ENCODE measurements around the gene EZR. TPM values are rescaled to one million over a fixed set of nuclear protein-coding genes. Genes with fewer than 3 reads are reported as not detected.

EZR gene
- total and polyA plus RNA-seq, 10 of the 15 experiments (the other 5 are each of a cell fraction or from before 2014, with no cell fraction given) = 79.1 to 282 (median 161) TPM

DNA sequence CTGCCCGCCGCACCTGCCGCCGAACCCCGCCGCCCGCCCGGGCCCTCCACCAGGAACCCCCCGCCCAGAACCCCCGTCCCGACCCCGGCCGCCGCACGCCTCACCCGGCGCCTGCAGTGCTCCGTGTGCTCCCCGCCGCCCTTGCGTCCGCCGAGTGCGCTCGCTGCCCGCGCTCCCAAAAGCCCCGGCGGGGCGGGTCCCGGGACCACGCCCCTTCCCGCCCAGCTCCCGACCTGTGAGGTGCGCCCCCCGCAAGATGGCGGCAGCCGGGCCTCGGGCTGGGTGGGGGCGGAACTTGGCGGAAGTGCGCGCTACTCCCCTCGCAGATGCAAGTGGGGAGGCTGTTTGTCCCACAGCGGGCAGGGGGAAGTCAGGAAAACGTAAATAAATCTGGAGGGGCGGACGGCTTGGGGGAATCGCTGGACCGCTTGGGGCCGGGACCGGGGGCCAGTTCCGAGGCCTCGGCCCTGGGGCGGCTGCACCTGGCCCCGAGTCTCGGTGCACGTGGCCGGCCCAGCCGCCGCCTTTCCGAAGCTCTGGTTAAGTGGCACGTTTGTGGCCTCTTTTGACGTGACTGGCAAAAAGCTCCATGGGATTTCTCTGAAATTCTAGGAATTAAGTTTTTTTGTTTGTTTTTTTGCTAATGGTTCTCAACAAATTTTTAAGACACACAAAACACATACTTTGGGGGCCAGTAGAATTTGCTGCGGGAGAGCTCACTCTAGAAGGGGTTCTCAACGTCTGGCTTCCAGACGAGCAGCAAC, at the start of gene EZR (continued):
- TF ChIP-seq REST (IDR thresholded peaks at IDR 0.05; ENCODE audit: low read depth, low read length) (no peak), KAT2A (conservative IDR thresholded peaks at IDR 0.05; ENCODE audit: control insufficient read depth, low read depth, low read length) (no peak), SIX5 (IDR thresholded peaks at IDR 0.05; ENCODE audit: low read depth, low read length, severe bottlenecking) (no peak), PRDM15 (CRISPR knock-in tag; IDR thresholded peaks at IDR 0.05) (peak; percentile 66; the same call in 1 of the 2 replicates), RAD21 (IDR thresholded peaks at IDR 0.05; ENCODE audit: insufficient read depth, low read depth, low read length) (0 out of 2 replicates have a peak, but pooled peaks have one; percentile 8), NFXL1 (IDR thresholded peaks at IDR 0.05; ENCODE audit: borderline replicate concordance) (0 out of 2 replicates have a peak, but pooled peaks have one; percentile 80), ZNF592 (IDR thresholded peaks at IDR 0.05) (peak; percentile 82; the same call in 1 of the 2 replicates), PML (IDR thresholded peaks at IDR 0.05; ENCODE audit: low read length) (peak; percentile 60; the same call in 1 of the 2 replicates), SMAD5 (IDR thresholded peaks at IDR 0.05; ENCODE audit: low read depth) (peak; percentile 74), IKZF2 (IDR thresholded peaks at IDR 0.05) (peak; percentile 37 to 40; a peak in 2 of 4 replicates), CREM (IDR thresholded peaks at IDR 0.05; ENCODE audit: low read depth) (no peak), ZZZ3 (IDR thresholded peaks at IDR 0.05; ENCODE audit: control insufficient read depth, insufficient read length, low read depth) (no peak), TAF1 (IDR thresholded peaks at IDR 0.05; ENCODE audit: borderline replicate concordance, low read depth, low read length) (peak; percentile 90; the same call in 1 of the 2 replicates), MTA3 (IDR thresholded peaks at IDR 0.05; ENCODE audit: borderline replicate concordance, low read length) (no peak)
- TF ChIP-seq, protein P1, sequence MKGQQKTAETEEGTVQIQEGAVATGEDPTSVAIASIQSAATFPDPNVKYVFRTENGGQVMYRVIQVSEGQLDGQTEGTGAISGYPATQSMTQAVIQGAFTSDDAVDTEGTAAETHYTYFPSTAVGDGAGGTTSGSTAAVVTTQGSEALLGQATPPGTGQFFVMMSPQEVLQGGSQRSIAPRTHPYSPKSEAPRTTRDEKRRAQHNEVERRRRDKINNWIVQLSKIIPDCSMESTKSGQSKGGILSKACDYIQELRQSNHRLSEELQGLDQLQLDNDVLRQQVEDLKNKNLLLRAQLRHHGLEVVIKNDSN (IDR thresholded peaks at IDR 0.05; ENCODE audit: borderline replicate concordance, extremely low read length, insufficient read depth, low read depth, low read length) = peak; percentile 10
- TF ChIP-seq, protein P2, sequence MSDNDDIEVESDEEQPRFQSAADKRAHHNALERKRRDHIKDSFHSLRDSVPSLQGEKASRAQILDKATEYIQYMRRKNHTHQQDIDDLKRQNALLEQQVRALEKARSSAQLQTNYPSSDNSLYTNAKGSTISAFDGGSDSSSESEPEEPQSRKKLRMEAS (IDR thresholded peaks at IDR 0.05; ENCODE audit: low read depth, low read length) = peak; percentile 90
